ENCODE results near the gene PDIK1L.

PDIK1L gene

DNA sequence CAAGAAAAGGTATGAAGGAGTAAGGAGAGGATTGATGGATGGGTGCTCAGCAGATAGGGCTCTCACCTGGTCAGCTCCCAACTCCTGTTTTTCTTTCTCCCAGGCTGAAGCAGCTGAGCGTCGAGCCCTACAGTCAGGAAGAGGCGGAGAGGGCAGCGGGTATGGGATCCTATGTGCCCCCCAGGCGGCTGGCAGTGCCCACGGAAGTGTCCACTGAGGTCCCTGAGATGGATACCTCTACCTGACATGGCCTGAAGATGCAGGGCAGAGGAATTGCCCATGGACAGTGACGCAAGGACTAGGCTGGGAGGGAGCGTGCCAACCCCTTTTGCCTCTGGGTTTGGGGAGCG, 58.8 kb downstream of the PDIK1L start:
- no peak for DNase-seq (ENCODE audit: low read depth in 2 of 2)

DNA sequence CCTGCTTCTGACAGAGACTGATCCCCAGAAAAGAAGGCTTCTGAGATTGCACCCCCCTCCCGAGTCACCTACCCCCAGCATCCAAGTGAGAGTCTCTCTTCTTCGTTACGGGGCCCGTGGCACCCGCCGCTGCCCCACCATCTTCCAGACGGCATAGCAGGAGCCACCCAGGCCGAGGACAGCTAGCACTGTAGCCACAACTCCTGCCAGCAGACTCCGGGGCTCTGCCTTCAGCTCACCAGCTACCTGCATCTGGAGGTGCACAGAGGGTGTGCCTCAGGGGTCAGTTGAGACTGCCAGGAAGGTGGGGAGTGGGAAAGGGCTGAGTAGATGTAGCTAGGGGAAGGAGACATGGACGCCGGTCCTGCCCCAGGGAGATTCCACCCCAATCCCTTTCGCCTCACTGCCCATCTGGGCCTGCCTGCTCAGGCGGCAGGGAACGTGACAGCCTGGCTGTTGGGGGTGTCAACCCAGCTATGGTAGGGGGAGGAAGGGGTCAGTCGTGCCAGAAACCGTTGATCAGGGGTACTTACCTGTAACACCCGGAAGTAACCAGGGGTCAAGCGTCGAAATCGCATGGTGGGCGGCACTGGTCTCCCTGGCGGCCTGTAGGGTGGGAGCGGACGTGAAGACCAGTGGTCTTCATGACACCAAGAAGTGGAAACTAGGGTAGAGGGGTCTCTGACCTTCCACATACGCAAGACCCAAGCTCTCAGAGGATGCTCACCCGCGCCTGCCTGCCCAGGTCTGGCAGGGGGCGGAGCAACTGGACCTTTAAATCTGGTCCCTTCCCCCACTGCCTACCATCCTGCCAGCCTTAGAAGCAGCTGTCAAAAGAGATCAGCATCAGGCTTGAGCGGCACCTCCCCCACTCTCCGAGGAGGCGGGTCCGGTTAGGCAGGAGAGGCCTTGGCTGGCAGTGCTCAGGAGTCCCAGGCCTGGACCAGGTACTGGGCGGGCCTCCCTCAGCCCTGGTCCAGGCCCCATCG, 59.8 kb downstream of the PDIK1L start, which contains the start of gene ZNF593OS:
Gene ZNF593OS (minus strand): TSS at position 749 of the 989 bp plus-strand sequence. CDS start 171 bp downstream, at position 578.
- DNase-seq (ENCODE audit: low read depth in 2 of 2) = no peak

Measured in stimulated activated CD4-positive, alpha-beta T cell treated with anti-CD3 and anti-CD28 coated beads, Interleukin-12 subunit alpha, Interleukin-12 subunit beta, amount 100 ng/mL, for 24 hours (primary cell).